ENCODE measurements around the gene LRRC8C.
"Not testable (repeated sequence)": the region's sequence is repeated elsewhere in the genome, so short reads cannot be mapped to it uniquely, and the experiment has no call there.

Gene LRRC8C

DNA sequence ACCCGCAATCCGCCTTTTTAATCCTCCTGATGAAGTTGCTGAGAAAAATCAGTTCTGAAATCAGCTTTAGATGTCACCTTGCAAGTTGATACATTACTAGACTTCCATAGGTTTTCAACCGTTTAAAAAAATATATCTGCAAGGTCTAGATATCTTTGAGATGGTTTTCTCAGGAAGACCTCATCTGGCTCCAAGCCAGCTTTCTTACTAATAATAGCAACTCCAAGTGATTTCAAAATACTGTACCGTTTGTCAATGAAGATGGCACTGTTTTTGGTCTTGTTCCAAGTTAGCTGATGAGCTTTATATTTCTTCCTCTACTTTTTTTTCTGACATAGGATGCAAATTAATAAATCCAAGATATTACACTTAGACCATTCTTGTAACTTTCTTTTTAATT is 40.3 kb downstream of the LRRC8C start:
- DNase-seq, result no peak

DNA sequence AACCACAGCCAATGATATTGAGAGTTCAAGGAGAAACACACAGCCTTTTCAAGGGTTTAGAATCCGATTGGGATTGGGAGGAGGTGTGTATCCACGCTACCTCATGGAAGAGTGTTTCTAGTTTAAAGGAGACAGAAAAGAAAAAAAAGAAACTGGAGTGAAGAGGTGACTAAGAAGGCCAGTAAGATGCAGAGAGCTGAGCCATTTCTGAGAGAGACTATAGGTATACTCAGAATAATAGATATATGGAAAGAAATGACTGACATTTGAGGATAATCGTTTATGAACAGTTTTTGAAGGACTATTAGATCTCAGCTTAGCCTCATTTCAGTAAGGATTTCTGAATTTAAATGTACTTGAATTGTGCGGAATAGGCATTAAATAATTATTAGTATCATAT is 42.8 kb downstream of the LRRC8C start:
- no peak for DNase-seq

- DNase-seq, result no peak
Observed at GRCh38 chr1:89681045-89681729, 48.3 kb downstream of the LRRC8C start.

DNA sequence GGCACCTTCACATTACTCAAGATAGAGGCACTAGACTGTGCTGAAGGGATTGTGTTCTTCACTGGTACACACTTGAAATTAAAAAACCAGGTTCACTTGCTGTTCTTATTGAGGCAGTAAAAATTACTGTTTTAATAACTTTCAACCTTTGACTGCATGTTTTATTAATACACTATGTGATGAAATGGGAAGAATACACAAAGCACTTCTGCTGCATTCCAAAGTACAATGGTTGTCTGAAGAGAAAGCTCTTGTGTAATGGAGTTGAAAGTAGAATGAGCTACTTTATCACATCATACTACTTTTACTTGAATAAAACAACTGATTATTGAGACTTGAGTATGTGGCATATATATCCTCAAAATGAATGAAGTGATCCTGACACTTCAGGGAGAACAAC is 49.7 kb downstream of the LRRC8C start:
- no peak for DNase-seq

DNA sequence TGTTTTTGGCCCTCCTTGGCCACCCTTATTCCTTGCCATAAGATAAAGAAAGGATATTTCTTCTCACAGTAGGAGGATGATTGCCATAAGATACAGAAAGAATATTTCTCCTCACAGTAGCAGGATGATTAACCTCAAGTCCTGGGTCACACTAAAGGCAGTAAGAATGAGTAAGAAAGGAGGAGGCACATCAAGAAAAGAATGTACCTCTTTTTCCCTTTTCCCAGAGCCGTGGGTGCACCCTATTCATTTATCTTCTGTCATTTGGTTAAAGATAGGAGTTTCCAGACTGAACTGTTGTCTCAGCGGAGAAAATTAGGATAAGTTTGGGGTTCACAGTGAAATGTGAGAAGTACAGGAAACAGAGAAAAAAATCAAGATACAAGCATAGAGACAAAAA is 52.5 kb downstream of the LRRC8C start:
- DNase-seq, result no peak

GRCh38 chr1:89686520-89686919 is 53.6 kb downstream of the LRRC8C start:
- no peak for DNase-seq

DNA sequence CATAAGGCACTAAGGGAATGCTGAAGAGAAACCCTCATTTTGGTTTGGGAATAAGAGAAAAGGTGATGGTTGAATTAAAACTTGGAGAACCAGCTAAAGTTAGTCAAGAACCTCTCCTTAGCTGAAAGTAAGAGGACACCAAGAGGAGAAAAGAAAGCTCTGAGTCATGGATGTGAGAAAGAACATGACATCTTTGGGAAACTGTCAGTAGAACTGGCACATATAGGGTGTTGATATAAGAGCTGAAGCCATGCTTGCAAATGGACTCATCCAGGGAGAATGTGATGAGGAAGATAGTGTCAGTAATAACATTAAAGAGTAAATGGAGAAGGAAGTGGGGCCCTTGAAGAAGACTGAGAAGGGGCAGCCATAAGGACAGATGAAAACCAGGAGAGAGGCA is 54.3 kb downstream of the LRRC8C start:
- no peak for DNase-seq

GRCh38 chr1:89688607-89689006 is 55.7 kb downstream of the LRRC8C start:
- no peak for DNase-seq

- DNase-seq, result no peak
Observed at GRCh38 chr1:89689234-89689633, 56.3 kb downstream of the LRRC8C start.

DNA sequence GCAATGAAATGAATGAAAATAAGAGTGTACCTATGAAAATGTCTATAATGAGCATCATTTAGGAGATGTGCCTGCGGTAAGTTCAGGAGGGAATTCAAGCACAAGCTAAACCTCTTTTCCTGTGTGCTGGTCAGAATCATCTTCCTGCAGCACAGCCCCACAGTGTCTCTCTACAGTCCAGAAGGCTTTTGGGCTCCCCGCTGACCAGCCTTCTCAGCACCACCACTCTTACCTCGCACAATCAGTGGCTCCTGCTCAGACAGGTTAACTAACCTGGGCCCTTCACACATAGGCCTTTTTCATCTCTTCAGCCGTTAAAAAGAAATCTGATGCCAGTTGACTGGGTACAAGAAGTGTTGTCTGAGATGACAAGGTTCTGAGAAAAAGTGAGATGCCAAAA is 57.7 kb downstream of the LRRC8C start:
- no peak for DNase-seq

DNA sequence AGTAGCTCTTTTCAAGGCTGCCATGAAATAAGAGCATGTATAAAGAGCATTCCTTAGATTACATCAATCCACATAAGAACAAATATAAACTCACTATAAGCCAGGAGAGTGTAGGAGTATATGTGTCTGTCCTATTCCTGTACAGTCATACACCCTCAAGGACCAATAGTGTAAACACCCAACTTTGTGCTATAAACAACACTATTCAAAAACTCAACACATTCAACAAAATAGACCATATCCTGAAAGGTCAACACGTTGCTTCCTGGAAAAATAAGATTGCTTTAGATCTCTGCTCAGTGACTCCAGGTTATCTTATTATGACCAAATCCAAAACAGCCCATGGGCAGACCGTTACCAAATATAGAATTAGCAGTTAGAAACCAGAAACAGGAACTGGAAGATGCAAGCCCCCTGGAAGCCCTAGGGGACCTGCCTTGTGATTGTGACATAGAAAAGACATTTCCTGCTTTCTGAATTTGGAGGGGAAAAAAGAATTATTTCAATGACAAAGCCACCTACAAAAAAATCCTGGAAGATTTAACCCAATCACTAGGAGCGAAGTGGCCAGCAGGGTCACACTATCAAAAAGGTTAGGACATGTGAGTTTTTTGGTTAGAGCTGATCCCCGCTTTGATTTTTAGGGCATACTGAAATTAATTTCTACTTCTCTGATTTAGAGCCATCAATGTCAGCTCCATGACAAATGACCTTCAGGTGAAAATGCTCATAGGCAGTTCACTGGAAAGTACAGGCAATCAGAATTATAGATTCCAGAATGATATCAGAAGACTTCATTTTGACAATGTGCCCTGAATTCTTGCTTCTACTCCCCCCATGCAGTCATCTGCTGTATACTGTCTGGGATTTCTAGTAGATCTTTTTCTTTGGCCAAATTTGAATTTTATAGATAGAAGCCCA is 59.9 kb downstream of the LRRC8C start:
- no peak for DNase-seq

DNA sequence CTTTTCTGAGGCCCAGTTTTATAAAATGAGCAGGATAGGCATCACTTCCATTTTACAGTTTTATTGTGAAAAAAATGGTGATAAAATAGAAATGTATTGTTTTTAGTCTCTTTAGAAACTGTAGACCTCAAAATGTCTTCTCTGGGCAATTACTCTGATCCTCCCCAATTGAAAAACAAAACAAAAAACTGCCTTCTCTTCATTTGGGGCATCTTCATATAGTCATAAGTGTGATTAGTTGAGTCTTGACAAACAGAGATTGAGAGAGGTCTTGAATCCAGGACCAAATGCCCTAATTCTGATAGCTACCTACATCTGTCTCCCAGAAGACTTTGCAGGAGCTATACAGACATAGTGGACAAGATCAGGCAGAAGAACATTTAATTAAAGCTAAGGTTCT is 62.9 kb downstream of the LRRC8C start:
- DNase-seq, result no peak

- DNase-seq, result no peak
Observed at GRCh38 chr1:89697383-89697782, 64.5 kb downstream of the LRRC8C start.

DNA sequence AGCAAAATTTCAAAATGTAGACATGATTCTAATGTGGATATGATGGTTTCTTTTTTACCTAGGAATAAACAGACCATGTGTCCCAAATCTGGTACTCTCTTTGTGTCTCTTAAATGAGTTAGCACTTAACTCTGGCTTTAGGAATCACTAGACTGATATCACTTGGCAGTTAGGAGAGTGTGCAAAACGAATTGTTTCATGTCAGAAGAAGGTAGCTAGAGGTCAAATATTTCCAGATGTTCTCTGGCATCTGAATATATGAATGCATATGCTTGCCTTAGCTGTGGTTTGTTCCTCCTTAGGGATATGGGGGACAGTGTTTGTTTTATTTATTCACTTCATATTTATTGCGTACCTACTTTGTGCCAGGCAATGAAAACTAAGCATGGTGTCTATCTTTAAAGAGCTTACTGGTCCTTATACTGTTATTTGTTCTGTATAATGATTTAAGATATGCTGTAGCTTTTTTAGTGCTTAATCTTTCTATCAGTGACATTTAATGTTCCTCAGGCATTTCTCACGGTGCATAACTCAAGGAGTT is 65.2 kb downstream of the LRRC8C start:
- no peak for DNase-seq

DNA sequence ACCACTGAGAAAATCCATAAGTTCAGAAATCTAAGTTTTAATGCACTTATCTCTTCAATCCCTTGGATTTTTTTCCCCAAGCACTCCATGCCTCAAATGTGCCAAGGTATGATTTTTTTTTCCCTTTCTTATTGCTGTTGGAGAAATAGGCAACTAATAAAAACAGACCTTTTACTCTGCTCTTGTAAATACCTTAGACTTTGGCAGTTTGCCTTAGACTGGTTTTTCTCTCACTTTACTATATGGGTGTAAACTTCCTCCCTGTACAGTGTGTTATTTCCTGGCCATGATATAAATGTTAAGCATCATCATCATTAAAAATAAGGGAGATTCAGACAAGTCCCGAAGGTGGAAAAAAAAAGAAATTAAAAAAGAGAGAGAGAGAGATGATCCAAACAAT is 65.7 kb downstream of the LRRC8C start:
- no peak for DNase-seq

DNA sequence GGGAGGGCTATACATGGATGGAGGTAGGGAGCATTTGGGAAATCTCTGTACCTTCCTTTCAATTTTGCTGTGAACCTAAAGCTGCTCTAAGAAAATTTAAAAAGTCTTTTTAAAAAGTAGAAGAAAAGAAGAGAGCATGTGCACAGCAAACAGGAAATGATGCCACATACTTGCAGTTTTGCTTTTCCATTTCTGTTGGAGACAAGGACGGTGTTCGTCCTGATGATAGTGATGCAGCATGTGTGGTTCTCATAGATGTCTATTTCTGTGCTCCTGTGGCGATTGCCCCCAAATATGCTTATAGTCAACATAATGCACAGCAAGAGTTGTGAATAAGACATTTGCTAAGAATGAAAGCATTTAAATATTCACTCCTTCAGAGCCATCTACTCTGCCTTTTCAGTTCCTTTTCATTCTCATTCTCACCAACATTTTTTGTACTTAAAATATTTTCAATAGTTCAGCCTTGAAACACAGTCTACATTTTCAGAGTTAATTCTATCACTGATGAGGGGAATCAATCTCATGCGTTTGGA is 66.6 kb downstream of the LRRC8C start:
- DNase-seq, result no peak

DNA sequence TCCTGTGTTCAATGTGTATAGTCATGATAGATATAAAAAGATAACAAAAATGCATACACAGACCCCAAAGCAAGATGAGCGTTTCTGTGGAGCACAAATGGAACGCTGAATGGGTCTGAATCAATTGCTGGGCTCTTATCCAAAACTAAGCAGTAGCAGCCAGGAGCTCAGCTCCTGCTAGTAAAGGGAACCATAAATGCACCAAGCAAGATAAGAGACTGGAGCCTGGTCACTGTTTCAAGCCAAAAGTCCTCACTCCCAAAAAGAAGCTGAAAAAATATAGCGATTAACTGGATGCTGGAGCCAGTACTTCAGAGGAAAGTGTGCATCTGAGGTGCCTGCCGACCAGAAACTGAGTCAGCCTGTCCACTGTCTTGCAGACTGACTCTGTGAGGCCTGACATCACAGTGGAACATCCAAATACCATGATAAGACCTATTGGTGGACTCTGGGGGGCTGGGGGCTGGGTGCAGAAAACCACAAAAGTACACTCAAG is 68.9 kb downstream of the LRRC8C start:
- no peak for DNase-seq

- no peak for DNase-seq
Observed at GRCh38 chr1:89702520-89703045, 69.7 kb downstream of the LRRC8C start.

GRCh38 chr1:89703469-89703868 is 70.5 kb downstream of the LRRC8C start:
- DNase-seq, result no peak

GRCh38 chr1:89704014-89704413 is 71.1 kb downstream of the LRRC8C start:
- no peak for DNase-seq

DNA sequence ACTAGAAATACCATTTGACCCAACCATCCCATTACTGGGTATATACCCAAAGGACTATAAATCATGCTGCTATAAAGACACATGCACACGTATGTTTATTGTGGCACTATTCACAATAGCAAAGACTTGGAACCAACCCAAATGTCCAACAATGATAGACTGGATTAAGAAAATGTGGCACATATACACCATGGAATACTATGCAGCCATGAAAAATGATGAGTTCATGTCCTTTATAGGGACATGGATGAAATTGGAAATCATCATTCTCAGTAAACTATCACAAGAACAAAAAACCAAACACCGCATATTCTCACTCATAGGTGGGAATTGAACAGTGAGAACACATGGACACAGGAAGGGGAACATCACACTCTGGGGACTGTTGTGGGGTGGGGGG is 72.0 kb downstream of the LRRC8C start:
- not testable (repeated sequence) for DNase-seq

DNA sequence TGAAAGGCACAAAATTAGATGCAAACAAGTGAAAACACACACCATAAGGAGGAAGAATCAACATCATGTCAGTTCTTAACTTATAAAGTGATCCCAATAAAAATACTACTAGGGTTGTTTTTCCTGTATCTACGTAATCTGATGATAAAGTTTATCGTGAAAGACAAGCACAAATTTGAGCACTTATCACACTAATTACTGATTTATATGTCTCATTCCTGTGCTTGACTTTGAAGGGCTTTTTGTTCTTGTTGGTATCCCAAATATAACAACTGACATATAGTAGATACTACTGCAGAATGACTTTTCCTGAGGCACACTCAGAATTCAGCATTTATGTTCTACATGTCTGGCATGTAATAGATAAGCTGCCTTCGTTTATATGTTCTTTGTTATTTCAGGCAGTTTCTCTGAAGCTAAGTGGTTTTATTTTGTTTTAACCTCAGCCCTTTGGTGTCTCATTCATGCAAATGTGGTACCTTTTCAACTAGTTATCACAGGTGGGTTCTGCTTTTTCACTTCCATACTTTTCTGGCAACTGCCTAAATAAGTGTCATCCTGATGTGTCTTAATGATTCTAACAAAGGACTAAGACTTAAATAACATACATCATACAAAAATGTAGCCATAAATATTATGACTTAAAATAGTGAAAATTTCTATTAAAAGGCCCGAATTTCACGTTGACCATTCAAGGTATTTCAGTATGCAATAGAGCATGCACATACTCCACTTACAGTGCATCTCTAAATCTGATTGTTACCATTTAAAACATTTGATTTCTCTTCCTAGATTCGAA is 73.2 kb downstream of the LRRC8C start:
- DNase-seq, result no peak

- no peak for DNase-seq
Observed at GRCh38 chr1:89706700-89707012, 73.7 kb downstream of the LRRC8C start.
